ENCODE results near the gene KRTAP12-4. TPM values are rescaled to one million over a fixed set of nuclear protein-coding genes. Genes with fewer than 3 reads are reported as not detected.
A peak's percentile ranks its signal among the peaks of the same experiment; 100 is the strongest.

The KRTAP12-4 gene
- total and polyA plus RNA-seq, 9 donors: not detected

- no peaks in the 10 kb centered on the region for H3K36me3 ChIP-seq (ENCODE audit: control insufficient read depth, insufficient read depth, low read length)
- peaks cover 8% of the 10 kb centered on the region for H3K9me3 ChIP-seq (replicated peaks; ENCODE audit: control insufficient read depth, low read depth, low read length)
- H3K27me3 ChIP-seq (ENCODE audit: control insufficient read depth, insufficient read depth, low read length): peaks cover 9% of the 10 kb centered on the region
- H3K4me1 ChIP-seq (ENCODE audit: control insufficient read depth, insufficient read depth, low read length): no peaks in the 10 kb centered on the region
- DNase-seq: peak; percentile 30
- no peak overlapping the region for H3K4me3 ChIP-seq (ENCODE audit: low read length)
- H3K27ac ChIP-seq (ENCODE audit: low read length): no peak overlapping the region
- WGBS (ENCODE audit: insufficient coverage): no CpG with 5 or more reads among the region's 4 CpGs
Observed at GRCh38 chr21:44618504-44618903, 36.0 kb downstream of the KRTAP12-4 start.

GRCh38 chr21:44617071-44617501 is 37.4 kb downstream of the KRTAP12-4 start:
- 32% methylated on average over 7 of the region's 8 CpGs for WGBS (ENCODE audit: insufficient coverage)
- no peak for DNase-seq
- Histone ChIP-seq H3K27ac (ENCODE audit: low read length) (no peak overlapping the region), H3K4me3 (ENCODE audit: low read length) (no peak overlapping the region), H3K4me1 (ENCODE audit: control insufficient read depth, insufficient read depth, low read length) (no peaks in the 10 kb centered on the region), H3K27me3 (ENCODE audit: control insufficient read depth, insufficient read depth, low read length) (peaks cover 9% of the 10 kb centered on the region), H3K36me3 (ENCODE audit: control insufficient read depth, insufficient read depth, low read length) (no peaks in the 10 kb centered on the region), H3K9me3 (replicated peaks; ENCODE audit: control insufficient read depth, low read depth, low read length) (no peaks in the 10 kb centered on the region)

GRCh38 chr21:44616591-44616926 is 37.9 kb downstream of the KRTAP12-4 start:
- Histone ChIP-seq H3K9me3 (replicated peaks; ENCODE audit: control insufficient read depth, low read depth, low read length) (peaks cover 2% of the 10 kb centered on the region), H3K36me3 (ENCODE audit: control insufficient read depth, insufficient read depth, low read length) (no peaks in the 10 kb centered on the region), H3K4me1 (ENCODE audit: control insufficient read depth, insufficient read depth, low read length) (no peaks in the 10 kb centered on the region), H3K27me3 (ENCODE audit: control insufficient read depth, insufficient read depth, low read length) (peaks cover 9% of the 10 kb centered on the region), H3K27ac (ENCODE audit: low read length) (no peak overlapping the region), H3K4me3 (ENCODE audit: low read length) (no peak overlapping the region)
- 79% methylated on average over 16 of the region's 16 CpGs for WGBS (ENCODE audit: insufficient coverage)
- no peak for DNase-seq

GRCh38 chr21:44615911-44616590 is 38.4 kb downstream of the KRTAP12-4 start:
- Histone ChIP-seq H3K4me1 (ENCODE audit: control insufficient read depth, insufficient read depth, low read length) (no peaks in the 10 kb centered on the region), H3K27me3 (ENCODE audit: control insufficient read depth, insufficient read depth, low read length) (peaks cover 9% of the 10 kb centered on the region), H3K27ac (ENCODE audit: low read length) (no peak overlapping the region), H3K4me3 (ENCODE audit: low read length) (no peak overlapping the region), H3K36me3 (ENCODE audit: control insufficient read depth, insufficient read depth, low read length) (no peaks in the 10 kb centered on the region), H3K9me3 (replicated peaks; ENCODE audit: control insufficient read depth, low read depth, low read length) (peaks cover 4% of the 10 kb centered on the region)
- WGBS (ENCODE audit: insufficient coverage): 75% methylated on average over 12 of the region's 17 CpGs
- DNase-seq: no peak

- WGBS (ENCODE audit: insufficient coverage): 83% methylated on average over 3 of the region's 8 CpGs
- peaks cover 7% of the 10 kb centered on the region for H3K9me3 ChIP-seq (replicated peaks; ENCODE audit: control insufficient read depth, low read depth, low read length)
- no peak overlapping the region for H3K4me3 ChIP-seq (ENCODE audit: low read length)
- no peaks in the 10 kb centered on the region for H3K36me3 ChIP-seq (ENCODE audit: control insufficient read depth, insufficient read depth, low read length)
- no peak for DNase-seq
- no peaks in the 10 kb centered on the region for H3K4me1 ChIP-seq (ENCODE audit: control insufficient read depth, insufficient read depth, low read length)
- no peak overlapping the region for H3K27ac ChIP-seq (ENCODE audit: low read length)
- H3K27me3 ChIP-seq (ENCODE audit: control insufficient read depth, insufficient read depth, low read length): peaks cover 11% of the 10 kb centered on the region
Observed at GRCh38 chr21:44615466-44615865, 39.0 kb downstream of the KRTAP12-4 start.

GRCh38 chr21:44614961-44615391 is 39.5 kb downstream of the KRTAP12-4 start:
- Histone ChIP-seq H3K4me1 (ENCODE audit: control insufficient read depth, insufficient read depth, low read length) (no peaks in the 10 kb centered on the region), H3K9me3 (replicated peaks; ENCODE audit: control insufficient read depth, low read depth, low read length) (peaks cover 7% of the 10 kb centered on the region), H3K27ac (ENCODE audit: low read length) (no peak overlapping the region), H3K4me3 (ENCODE audit: low read length) (no peak overlapping the region), H3K36me3 (ENCODE audit: control insufficient read depth, insufficient read depth, low read length) (no peaks in the 10 kb centered on the region), H3K27me3 (ENCODE audit: control insufficient read depth, insufficient read depth, low read length) (peaks cover 12% of the 10 kb centered on the region)
- 86% methylated on average over 22 of the region's 28 CpGs for WGBS (ENCODE audit: insufficient coverage)
- DNase-seq: no peak

GRCh38 chr21:44614161-44614631 is 40.3 kb downstream of the KRTAP12-4 start:
- H3K27me3 ChIP-seq (ENCODE audit: control insufficient read depth, insufficient read depth, low read length): peaks cover 12% of the 10 kb centered on the region

GRCh38 chr21:44613386-44614155 is 40.9 kb downstream of the KRTAP12-4 start:
- H3K27me3 ChIP-seq (ENCODE audit: control insufficient read depth, insufficient read depth, low read length): peaks cover 12% of the 10 kb centered on the region
- WGBS (ENCODE audit: insufficient coverage): 80% methylated on average over 25 of the region's 26 CpGs
- no peaks in the 10 kb centered on the region for H3K4me1 ChIP-seq (ENCODE audit: control insufficient read depth, insufficient read depth, low read length)
- H3K36me3 ChIP-seq (ENCODE audit: control insufficient read depth, insufficient read depth, low read length): no peaks in the 10 kb centered on the region
- no peak overlapping the region for H3K27ac ChIP-seq (ENCODE audit: low read length)
- DNase-seq: no peak
- no peak overlapping the region for H3K4me3 ChIP-seq (ENCODE audit: low read length)
- peaks cover 9% of the 10 kb centered on the region for H3K9me3 ChIP-seq (replicated peaks; ENCODE audit: control insufficient read depth, low read depth, low read length)

More at GRCh38 chr21:44614161-44614631, 40.3 kb downstream of the KRTAP12-4 start:
- Histone ChIP-seq H3K27ac (ENCODE audit: low read length) (no peak overlapping the region), H3K9me3 (replicated peaks; ENCODE audit: control insufficient read depth, low read depth, low read length) (peaks cover 9% of the 10 kb centered on the region), H3K4me1 (ENCODE audit: control insufficient read depth, insufficient read depth, low read length) (no peaks in the 10 kb centered on the region), H3K36me3 (ENCODE audit: control insufficient read depth, insufficient read depth, low read length) (no peaks in the 10 kb centered on the region), H3K4me3 (ENCODE audit: low read length) (no peak overlapping the region)
- 82% methylated on average over 14 of the region's 20 CpGs for WGBS (ENCODE audit: insufficient coverage)
- no peak for DNase-seq

GRCh38 chr21:44612669-44613229 is 41.7 kb downstream of the KRTAP12-4 start:
- peaks cover 9% of the 10 kb centered on the region for H3K9me3 ChIP-seq (replicated peaks; ENCODE audit: control insufficient read depth, low read depth, low read length)
- no peak for DNase-seq
- peaks cover 12% of the 10 kb centered on the region for H3K27me3 ChIP-seq (ENCODE audit: control insufficient read depth, insufficient read depth, low read length)
- no peak overlapping the region for H3K27ac ChIP-seq (ENCODE audit: low read length)
- no peaks in the 10 kb centered on the region for H3K4me1 ChIP-seq (ENCODE audit: control insufficient read depth, insufficient read depth, low read length)
- no peaks in the 10 kb centered on the region for H3K36me3 ChIP-seq (ENCODE audit: control insufficient read depth, insufficient read depth, low read length)
- 82% methylated on average over 12 of the region's 13 CpGs for WGBS (ENCODE audit: insufficient coverage)
- H3K4me3 ChIP-seq (ENCODE audit: low read length): no peak overlapping the region

GRCh38 chr21:44612029-44612486 is 42.4 kb downstream of the KRTAP12-4 start, which contains the start of gene KRTAP10-8:
TSS of gene KRTAP10-8 (plus strand) at chr21:44612079. CDS start at chr21:44612101, 22 bp downstream.
- no peaks in the 10 kb centered on the region for H3K4me1 ChIP-seq (ENCODE audit: control insufficient read depth, insufficient read depth, low read length)
- no peaks in the 10 kb centered on the region for H3K36me3 ChIP-seq (ENCODE audit: control insufficient read depth, insufficient read depth, low read length)
- no peak within 1 kb of the TSS for H3K4me3 ChIP-seq (ENCODE audit: low read length)
- WGBS (ENCODE audit: insufficient coverage): 74% methylated on average over 8 of the region's 8 CpGs
- no peak within 1 kb of the TSS for H3K27ac ChIP-seq (ENCODE audit: low read length)
- H3K27me3 ChIP-seq (ENCODE audit: control insufficient read depth, insufficient read depth, low read length): peaks cover 12% of the 10 kb centered on the region
- H3K9me3 ChIP-seq (replicated peaks; ENCODE audit: control insufficient read depth, low read depth, low read length): peaks cover 9% of the 10 kb centered on the region
- no peak for DNase-seq

All from muscle of leg (tissue), 11 donors.